ENCODE data around the gene TMTC1. TPM values are rescaled to one million over a fixed set of nuclear protein-coding genes. Genes with fewer than 3 reads are reported as not detected.

The TMTC1 gene
- total and polyA plus RNA-seq, 2 of the 8 experiments (the other 6 are each of a cell fraction or from before 2014, with no cell fraction given): 15.4 to 20.8 TPM

GRCh38 chr12:29671742-29672141 lies 112.0 kb downstream of the TMTC1 start:
- Histone ChIP-seq H3K23ac (ENCODE audit: insufficient read length) (no peak overlapping the region), H3K4me3 (ENCODE audit: extremely low read depth in 1 of 4, insufficient read depth in 2 of 4, low read depth in 3 of 4, low read length in 4 of 4) (no peak overlapping the region), H3K27me3 (replicated peaks in 1 of 4; ENCODE audit: control insufficient read depth in 3 of 4, extremely low read depth in 1 of 4, insufficient read depth in 3 of 4, low read length in 3 of 4) (no peaks in the 10 kb centered on the region), H2BK20ac (ENCODE audit: low read length) (no peak overlapping the region), H2BK120ac (replicated peaks; ENCODE audit: low read depth, low read length) (no peak overlapping the region), H2BK5ac (ENCODE audit: low read depth, low read length) (no peak overlapping the region), H3K4me1 (replicated peaks in 1 of 4; ENCODE audit: control insufficient read depth in 3 of 4, insufficient read depth in 4 of 4, low read length in 3 of 4) (peaks cover 0 to 6% (median 4%) of the 10 kb centered on the region in 4 experiments; a peak in 4 of 7 replicates), H3K23me2 (ENCODE audit: low read depth, low read length) (no peaks in the 10 kb centered on the region), H3K27ac (ENCODE audit: low read depth, low read length) (no peak overlapping the region), H4K8ac (ENCODE audit: extremely low read depth, insufficient read depth, low read length) (no peak overlapping the region), H2AK5ac (ENCODE audit: low read depth, low read length) (no peak overlapping the region), H2BK15ac (ENCODE audit: low read length) (no peak overlapping the region), H3K14ac (ENCODE audit: insufficient read length) (no peak overlapping the region), H3K9me3 (ENCODE audit: insufficient read depth in 2 of 2, low read depth in 1 of 2, low read length in 1 of 2) (no peaks in the 10 kb centered on the region), H4K5ac (ENCODE audit: insufficient read length, low read depth, low read length) (no peak overlapping the region), H3K56ac (replicated peaks; ENCODE audit: insufficient read length, low read depth, low read length) (no peak overlapping the region), H4K20me1 (replicated peaks in 1 of 2; ENCODE audit: control insufficient read depth in 1 of 2, insufficient read depth in 2 of 2, low read length in 2 of 2) (no peaks in the 10 kb centered on the region), H3K4ac (replicated peaks; ENCODE audit: insufficient read length, low read depth, low read length) (no peak overlapping the region), H2AFZ (ENCODE audit: low read length) (no peak overlapping the region), H3K79me1 (ENCODE audit: low read depth, low read length) (no peaks in the 10 kb centered on the region), H3K36me3 (ENCODE audit: control insufficient read depth in 2 of 4, insufficient read depth in 4 of 4, low read length in 3 of 4) (no peaks in the 10 kb centered on the region), H2BK12ac (ENCODE audit: low read depth, low read length) (no peak overlapping the region), H3K9ac (replicated peaks in 1 of 4; ENCODE audit: extremely low read depth in 1 of 4, low read depth in 3 of 4, low read length in 3 of 4) (no peak overlapping the region), H4K91ac (replicated peaks; ENCODE audit: insufficient read length, low read length) (no peak overlapping the region), H3K4me2 (ENCODE audit: insufficient read depth in 1 of 2, low read depth in 2 of 2, low read length in 2 of 2) (no peak overlapping the region), H3K79me2 (ENCODE audit: control insufficient read depth in 1 of 2, insufficient read depth in 2 of 2, low read length in 2 of 2) (no peaks in the 10 kb centered on the region; a peak in 1 of 4 replicates), H3K18ac (ENCODE audit: extremely low read depth, low read length) (no peak overlapping the region)
- 90% methylated on average over 2 of the region's 2 CpGs; no CpG with 5 or more reads in 1 of the 2 experiments for WGBS, 2 experiments (ENCODE audit: extremely low coverage in 1 of 2, insufficient coverage in 1 of 2, insufficient read length in 1 of 2, insufficient replicate concordance in 2 of 2, low coverage in 1 of 2, low lambda C conversion rate in 2 of 2, missing lambda C conversion rate in 1 of 2)
- ChIA-PET POLR2A (ENCODE audit: partially characterized antibody) (no interaction called here), CTCF (ENCODE audit: partially characterized antibody) (no interaction called here)
- no peak for FAIRE-seq
- TF ChIP-seq BCL11A (IDR thresholded peaks at IDR 0.05; ENCODE audit: low read depth in 2 of 2, low read length in 2 of 2) (no peak), SP4 (IDR thresholded peaks at IDR 0.05; ENCODE audit: low read length) (no peak), RFX5 (IDR thresholded peaks at IDR 0.05; ENCODE audit: borderline replicate concordance, low read depth, low read length) (no peak), SP2 (IDR thresholded peaks at IDR 0.05; ENCODE audit: low read length) (no peak)
- no peak for DNase-seq (ENCODE audit: low read depth in 1 of 2, low spot score in 2 of 2)
